Suppressor macrophage treated with lipopolysaccharide for 4 hours (primary cell): ENCODE data around the gene DCAF8.
A peak's percentile ranks its signal among the peaks of the same experiment; 100 is the strongest.

ENCODE experiments used
- DNase-seq: peaks from one replicate; pipeline ENCODE4 v3.0.0-alpha.2; 2020

The DCAF8 gene

DNA sequence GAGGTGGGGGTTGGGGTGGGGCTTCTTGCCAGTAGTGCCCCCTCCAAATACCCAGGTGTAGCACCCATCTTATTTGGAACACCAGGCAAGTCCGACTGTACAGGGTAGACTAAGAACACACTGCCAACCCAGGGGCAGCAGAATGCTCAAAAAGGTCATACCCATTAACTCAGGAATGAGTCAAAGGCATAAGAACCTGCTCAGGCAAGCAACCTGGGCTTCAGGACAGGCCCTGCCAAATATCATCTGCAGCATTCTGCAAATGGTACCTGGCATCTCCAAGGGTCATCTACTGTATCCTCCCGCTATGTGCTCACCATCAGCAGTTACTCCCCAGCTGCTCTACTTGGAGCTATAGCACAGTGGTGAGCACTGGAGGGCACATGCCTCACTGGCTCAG is 37.7 kb downstream of the DCAF8 start:
- no peak for DNase-seq

DNA sequence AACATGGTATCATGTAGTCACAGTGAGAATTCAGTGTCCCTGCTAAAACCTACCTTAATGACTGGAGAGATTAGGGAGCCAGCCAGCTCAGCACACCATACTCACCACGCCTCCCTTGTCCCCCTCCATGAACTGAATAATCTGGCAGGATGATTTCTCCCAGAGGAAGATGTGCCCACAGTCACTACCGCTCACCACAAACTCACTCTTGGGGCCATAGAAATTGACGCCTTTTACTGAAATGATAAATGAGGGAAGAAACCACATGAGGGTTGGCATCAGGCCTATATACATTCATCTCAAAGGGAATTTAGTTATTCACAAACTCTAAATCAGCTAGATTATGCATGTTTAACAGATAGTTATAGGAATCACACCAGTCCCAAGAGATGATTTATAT is 39.8 kb downstream of the DCAF8 start:
- no peak for DNase-seq

DNA sequence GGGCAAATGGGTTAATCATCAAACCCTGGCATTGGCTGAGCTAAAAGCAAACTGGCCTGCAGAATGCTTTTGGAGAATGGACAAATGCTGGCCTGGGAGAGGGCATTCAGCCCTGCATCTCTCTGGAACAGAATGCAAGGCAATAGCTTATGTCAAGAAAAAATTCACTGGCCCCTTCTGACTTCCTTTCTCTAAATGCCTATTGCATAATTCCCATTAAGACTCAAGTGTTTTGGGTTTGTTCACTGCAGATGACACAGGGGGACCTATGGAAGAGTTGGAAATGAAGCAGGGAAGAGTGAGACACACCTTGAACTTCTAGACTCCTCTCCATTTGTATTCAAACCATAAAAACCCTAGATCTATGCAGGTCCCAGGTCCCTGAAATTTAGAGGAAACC is 41.3 kb downstream of the DCAF8 start:
- DNase-seq = no peak

DNA sequence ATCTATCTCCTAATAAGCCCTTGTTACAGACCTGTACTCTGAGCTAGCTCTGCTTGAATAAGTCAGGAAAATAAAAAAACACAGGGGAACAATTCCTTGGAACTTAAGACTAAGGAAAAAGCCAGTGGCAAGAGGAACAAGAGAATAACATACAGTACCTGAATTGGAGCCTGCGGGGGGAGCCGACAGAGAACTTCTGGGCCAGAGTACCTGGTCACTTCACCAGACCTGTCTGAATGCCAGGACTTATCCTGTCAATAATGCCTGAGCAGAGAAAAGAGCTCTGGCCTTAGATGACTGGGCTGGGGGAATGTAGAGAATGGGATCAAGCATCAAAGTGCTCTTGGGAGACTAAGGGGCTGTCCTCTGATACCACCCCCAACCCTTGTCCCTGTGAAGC is 42.0 kb downstream of the DCAF8 start:
- no peak for DNase-seq

DNA sequence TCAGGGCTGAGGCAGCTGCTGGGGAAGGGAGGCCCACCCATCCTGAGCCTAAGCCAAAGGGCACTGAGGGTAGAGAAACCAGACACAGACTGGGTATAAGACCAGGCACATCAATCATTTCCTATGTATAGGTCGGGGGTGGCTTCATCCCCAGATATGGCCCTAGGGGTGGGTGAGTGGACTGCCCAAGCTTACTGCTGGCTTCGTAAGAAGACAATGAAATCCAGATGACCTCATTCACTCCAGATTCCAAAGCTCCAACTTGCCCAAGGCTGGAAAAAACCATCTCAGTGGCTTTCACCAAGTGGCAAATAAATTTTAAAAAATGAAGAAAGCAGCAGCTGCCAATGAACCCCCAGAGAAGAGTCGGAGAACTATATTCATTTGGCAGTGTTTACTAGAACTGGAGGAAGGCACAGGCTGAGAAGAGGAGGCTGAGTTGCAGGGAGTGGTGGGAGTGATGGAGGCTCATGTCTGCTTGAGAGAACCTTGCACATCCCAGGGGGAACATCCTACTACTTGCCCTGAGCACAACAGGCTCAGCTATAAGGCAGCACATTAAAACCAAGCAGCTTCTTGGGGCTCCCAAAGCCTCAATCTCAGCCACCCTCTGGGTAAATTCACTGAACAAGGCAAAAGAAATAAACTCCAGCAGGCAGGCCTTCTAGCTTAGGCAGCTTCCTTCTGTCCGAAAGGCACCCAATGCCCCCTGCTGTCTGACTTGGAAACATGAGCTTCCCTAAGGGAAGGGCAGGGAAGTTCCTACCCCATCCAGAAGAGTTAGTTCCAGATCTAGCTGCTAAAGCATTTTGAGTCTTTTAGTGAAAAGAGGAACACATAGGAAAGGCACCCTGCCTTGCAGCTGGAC is 43.1 kb downstream of the DCAF8 start:
- peak; percentile 59 for DNase-seq

DNA sequence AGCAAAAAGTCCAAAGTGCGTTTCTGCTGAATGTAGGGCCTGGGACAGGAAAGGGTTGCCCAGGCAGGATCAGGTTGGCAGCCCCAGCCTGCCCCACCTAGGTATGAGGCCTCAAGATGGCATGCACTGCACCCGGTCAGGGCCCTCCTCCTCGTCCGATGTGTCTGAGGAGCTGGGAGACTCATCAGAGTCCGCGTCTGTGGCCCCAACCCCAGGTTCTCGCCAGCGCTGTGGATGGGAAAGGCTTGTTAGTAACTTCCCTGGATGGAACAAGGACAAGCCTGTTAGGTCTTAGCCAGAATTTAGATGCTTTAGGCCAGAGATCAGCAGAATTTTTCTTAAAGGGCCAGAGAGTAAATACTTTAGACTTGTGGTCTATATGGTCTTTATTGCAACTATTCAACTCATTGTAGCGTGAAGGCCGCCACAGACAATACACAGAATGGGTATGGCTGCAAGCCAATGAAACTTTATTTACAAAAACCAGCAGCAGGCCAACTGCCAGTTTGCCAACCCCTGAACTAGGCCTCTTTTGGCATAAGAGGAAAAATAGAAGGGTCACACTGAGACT is 44.8 kb downstream of the DCAF8 start:
- DNase-seq = no peak

DNA sequence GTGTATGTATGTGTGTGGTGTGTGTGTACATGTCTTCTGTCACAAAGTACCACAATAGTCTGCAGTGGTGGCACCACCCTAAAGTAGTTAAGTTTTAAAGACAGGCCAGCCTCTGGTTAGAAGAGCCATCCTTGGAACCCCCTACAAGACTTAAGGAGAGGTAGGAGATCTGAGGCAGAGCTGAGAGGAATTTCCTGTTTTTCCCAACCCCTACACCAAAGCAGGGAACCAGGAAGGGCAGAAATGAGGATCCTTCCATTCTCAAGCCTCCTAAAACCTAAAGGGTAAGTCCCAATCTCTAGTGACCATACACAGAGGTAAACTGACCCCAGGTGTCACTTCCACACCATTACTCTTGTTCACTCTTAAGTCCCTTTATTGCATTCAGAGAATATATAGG is 46.0 kb downstream of the DCAF8 start:
- no peak for DNase-seq

DNA sequence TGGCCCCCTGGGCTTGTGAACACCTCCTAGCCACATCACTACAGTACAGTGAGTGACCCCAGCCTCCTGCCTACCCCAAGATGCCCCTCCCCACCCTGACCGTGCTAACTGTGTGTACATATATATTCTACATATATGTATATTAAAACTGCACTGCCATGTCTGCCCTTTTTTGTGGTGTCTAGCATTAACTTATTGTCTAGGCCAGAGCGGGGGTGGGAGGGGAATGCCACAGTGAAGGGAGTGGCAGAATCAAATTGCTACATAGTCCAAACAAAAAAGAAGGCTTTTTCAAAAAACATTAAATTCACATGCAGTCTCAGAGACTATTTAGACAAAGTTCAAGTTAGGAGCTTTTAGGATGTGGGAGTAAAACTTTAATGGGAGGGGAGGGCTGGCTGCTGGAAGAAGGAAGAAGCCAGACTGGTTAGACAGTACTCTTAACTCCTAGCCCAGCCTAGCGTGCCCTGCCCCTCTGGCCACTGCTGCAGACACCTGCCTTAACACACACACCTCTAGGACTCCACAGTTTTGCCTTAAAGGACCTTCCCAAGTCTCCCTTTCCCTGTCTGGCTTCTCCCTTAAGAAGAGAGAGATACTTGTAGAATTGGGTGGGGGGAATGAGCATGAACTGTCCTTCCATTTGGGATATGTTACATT is 47.7 kb downstream of the DCAF8 start:
- no peak for DNase-seq

DNA sequence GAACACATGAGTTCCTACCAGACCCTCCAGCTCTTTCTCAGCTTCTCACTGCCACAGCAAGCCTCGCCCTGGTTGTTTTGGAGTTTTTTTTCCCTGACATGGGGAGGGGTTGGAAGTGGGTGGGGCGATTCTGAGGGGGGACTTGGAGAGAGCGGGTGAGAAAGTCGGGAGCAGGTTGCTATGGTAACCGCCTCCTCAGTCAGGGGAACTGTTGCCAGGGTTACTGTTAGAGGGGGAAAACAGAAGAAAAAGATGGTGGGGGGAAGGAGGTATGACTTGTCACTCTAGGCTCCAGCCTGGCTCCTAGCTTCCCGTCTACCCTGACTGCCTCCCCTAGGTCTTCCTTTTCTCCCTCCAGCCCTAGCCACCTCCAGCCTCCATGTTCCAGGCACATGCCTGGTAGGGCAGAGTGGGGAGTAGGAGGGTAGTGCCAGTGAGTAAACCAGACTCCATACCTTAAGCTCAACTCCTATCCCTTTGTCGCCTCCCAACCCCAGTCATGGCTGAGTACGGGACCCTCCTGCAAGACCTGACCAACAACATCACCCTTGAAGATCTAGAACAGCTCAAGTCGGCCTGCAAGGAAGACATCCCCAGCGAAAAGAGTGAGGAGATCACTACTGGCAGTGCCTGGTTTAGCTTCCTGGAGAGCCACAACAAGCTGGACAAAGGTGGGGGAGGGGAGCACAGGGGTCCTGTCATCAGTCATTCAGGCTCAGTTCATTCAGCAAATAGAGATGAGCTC is 51.1 kb downstream of the DCAF8 start:
- no peak for DNase-seq

DNA sequence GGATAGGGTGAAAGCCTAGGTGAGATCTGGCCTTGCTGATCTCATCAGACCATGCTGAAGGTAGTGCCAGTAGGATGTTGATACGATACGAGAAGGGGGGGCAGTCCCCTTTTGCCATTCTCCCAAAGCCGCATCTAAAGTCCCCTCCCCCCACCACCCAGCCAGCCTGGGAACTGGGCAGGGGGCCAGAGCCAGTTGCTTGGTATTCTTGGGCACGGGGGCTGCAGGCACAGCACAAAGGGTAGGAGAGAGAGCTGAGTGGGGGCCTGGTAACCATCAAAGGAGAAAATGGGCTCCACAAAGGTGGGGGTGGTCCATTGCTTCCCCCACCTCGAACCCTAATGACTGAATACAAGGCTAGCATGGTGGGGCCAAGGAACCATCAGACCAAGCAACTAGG is 51.8 kb downstream of the DCAF8 start:
- DNase-seq = no peak

DNA sequence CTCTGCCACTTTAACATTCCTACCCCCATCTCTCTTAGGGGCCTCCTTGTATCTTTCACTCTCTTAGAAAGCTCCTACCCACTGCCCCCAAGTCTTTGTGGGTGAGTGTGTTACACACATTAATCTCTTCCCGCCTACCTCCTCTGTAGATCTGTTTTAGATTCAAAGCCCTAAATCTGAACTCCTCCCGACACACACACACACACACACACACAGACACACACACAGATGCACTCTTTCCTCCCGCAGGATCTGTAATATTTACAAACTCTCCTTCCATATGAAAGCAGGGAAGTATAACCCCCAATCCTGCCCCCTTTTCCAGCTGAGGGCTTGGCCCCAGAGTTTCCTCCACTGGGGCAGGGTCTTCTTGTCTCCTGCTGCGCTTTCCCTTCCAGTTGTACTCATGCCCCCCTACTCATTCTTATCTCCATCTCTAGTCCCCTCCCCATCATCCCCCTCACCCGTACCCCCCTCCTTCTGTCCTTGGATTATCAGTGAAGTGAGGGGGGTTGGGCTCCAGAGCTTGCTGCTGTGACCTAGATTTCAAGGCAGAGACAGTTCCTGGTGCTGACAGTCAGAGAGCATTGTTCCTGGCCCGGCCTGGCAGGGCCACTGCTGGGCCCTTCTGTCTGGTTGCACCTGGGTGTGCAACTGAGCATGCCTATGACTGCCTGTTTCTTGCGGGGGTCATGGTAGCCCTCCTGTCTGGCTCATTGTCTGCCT is 52.9 kb downstream of the DCAF8 start:
- DNase-seq = no peak

DNA sequence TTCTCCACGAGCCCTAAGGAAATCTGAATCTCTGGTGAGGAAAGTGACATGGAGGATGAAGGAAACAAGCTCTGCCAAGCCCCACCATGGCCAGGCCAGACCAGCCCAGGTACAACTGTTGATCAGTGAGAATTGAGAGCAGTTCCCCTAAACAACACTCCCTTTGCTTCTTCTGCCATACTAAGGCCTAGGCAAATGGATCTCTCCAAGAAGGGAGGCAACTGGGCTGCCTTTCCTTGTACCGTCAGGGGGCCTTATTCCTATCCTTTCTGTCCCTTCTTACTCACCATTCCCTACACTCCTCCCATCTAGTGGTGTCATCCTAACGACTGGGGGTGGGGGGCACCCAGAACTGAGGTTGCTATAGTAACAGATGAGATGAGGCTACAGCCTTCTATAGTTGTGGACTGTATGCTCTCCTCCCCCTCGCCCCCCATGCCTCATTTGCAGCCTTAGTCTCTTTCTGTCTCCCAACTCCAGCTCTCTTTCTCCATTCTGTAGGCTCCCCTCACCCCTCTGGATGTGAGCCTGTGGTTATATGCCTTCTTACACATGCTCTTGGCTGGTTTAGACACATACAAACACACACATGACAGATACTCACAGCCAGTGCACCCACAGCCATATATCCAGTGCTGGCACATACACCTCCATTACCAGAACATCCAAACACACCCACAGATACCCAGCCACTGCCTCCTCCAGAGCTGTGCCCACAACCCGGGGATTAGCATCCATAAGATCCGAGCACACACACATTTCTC is 53.6 kb downstream of the DCAF8 start:
- no peak for DNase-seq

DNA sequence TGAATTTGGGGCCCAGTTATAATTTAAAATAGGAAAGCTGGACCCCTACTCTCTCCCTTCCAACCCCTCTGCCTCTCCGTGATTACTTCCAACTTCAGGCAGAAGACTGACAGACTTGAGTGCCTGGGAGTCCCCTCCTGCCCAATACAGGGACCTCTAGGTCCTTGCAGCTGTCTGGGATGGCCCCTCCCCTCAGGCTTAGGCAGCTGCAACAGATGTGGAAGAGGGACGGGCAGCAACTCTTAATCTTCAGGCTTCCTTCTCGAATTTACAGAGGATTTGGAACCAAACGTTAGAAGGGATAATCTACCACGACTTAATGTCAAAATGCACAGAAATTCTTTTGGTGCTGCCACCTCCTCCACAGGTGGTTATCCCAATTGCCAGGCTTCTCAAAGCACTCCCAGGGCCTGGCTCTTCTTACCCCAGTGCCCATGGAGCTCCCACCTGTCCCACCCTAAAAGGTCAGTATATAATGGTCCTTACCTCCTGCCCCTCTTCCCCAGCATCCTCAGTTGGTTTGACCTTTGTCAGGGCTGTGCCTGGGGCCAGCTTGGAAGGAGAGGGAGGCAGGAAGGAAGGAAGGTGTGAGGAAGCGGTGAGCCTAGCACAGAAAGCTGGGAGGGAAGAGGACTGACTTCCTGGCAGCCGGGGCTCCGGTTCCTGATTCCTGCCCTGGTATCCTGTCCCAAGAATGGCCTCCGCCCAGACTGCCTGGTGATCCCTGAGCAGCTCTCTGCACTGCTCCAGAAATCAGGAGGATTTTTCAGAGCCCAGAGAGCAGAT is 54.4 kb downstream of the DCAF8 start:
- no peak for DNase-seq

DNA sequence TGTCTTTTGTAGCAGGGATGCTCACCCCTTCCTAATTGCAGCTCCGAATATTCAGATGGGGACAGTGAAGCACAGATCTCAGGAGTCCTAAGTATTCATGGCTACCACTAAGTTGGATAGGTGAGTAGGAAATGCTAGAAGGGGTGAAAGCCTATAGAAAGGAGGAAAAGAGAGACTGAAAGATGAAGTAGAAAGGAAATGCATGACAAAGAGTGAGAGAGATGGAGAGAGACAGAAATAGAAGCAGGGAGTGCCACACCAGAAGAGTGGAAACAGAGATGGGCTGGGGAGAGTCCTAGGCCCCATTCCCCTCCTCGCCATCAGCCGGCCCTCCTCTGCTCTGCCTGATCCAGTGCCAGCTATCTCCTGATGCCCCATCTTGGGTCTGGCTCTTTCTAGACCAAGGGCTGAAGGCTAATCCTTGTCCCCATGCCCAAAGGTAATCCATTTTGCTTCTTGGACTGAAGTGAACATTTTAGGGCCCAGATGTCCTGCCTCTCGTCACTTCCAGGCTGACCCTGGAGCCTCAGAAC is 55.2 kb downstream of the DCAF8 start:
- no peak for DNase-seq

DNA sequence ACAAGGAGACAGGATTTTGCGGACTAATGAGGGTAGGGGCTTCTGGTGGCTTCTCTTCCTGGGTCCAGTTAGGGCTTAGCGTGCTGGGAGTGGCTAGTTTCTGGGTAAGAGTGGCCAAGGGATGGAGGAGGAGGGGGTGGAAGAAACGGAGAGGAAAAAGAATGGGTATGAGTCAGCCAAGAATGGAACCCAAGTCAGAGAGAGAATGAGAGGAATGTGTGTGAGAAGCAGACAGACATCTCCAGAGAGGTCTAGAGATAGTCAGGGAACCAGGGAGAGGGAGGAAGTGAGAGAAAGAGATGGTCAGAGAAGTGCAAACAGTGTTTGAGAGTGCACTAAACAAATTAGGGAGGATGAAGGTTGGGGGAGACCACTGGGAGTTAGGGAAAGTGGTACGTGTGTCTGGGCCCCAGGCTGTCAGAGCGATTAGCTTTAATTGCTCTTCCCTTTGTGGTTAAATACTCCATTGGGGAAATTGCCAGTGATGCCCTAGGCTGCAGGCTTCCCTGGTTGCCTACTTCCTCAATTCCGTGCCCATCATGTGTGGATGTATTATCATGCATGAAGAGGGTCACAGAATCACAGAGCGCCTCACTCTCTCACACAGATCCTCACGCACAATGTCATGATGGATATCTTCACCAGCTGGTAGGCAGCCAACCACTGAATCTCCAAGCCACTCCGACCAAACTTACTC is 55.8 kb downstream of the DCAF8 start:
- peak; percentile 67 for DNase-seq

DNA sequence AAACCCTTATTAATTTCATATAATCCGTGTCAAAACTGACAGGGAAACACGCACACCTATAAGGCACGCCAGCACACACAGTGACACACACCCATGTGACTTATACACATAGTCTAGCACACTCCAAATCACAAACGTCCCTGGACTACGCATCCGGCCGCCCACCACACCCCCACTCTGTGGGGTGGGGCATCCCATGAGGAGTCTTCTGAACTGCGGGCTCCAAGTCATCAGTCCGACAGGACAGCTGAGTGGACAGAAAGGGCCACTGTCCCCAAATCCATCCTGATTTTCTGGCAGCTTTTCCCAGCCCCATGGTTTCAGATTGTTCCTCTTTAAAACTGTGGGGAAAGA is 56.3 kb downstream of the DCAF8 start:
- DNase-seq = peak; percentile 65

DNA sequence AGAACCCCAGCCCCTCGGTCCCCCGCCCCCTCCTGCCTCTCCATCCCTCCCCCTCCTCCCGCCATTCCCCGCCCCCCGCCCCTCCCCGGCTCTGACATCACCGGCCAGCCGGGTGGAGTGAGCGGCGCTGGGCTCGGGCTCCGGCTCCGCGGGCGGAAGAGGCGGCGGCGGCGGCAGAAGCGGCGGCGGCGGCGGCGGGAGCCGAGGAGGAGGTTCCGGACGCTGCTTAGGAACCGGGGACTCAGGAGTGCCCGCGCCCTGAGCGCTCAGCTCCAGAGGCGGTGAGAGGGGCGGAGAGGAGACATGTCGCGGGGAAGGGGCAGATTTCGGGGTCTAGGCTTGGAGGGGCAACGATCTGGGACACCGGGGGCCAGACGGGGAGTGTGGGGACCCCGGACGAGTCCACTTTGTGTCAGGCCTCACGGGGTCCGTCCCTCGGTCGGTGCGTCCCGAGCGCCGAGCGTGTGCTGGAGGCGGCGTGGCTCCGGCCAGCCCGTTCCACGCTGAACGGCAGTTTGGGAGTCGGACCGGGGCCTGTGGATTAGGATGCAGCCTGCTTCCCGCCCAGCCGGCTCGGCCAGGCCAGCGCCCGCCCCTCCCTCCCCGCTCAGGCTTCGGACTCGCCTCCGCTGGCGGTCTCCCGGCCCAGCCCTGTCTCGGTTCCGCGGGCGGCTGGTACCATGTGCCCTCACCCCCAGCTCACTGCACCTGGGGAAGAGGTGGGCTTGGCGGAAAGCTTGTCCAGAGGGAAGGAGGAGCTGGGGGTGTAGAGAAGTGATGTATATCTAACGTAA is 56.9 kb downstream of the DCAF8 start, which contains the start of gene PEA15:
Gene PEA15, plus strand, starts transcription at position 143 of the 794 bp plus-strand sequence. CDS start 6,161 bp downstream, outside the sequence.
- peak; percentile 75 for DNase-seq

DNA sequence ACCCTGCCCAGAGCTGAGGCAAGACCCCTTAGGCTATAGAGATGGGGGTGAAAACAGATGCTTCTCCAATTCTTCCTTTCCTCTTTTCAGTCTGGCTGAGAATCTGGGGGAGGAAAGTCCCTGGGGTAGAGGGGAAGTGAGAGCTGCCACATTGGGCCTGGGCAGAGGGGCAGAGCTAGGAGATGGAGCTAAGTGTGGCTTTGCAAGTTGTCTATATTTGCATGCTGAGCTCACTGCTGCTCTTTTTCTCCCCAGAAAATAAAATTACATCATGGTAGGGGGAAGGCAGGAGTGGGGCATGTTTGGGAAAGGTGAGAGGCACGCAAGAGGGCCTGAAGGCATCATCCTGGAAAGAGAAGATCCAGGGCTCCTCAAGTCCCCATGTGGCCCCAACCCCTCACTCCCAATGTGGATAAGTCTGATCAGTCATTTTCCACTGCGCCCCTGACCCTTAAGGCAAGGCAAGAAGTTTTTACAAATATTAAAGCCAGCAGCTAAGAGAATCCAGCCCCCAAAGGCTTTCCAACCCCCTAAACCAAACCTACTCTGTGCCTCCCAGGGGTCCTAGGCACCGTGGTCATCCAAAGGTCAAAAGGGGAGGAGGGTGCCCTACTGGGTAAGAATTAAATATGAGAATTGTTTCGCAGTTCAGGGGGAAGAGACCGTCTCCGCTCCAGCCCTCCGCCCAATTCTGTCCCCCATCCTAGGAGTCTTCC is 57.7 kb downstream of the DCAF8 start:
- DNase-seq = peak; percentile 92

DNA sequence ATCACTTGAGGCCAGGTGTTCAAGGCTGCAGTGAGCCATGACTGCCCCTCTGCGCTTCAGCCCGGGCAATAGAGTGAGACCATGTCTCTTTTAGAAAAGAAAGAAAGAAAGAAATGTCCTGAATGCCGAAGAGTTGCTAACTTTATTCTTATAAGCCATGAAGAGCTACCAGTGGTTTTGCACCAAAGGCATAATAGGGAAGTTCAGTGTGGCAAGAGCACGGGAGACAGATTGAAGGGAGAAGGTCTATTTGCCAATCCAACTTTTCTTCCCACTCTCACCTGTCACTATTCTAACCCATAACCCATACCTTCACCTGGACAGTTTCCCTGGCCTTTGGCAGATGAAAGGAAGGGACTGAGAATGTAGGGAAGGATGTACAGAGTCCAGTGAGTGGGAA is 61.6 kb downstream of the DCAF8 start:
- peak; percentile 29 for DNase-seq
